OCI-LY7 (cell line): ENCODE data around the gene CLCA1.

Experiments used
- CTCF ChIP-seq: fragments of 200-600 bp; sonication (generic); conservative IDR thresholded peaks from 2 replicates; pipeline ENCODE4 v1.5.1; 2014; ENCODE audit warnings: mild to moderate bottlenecking, antibody characterized with exemption, low read length, moderate library complexity, mixed read lengths
- EZH2phosphoT487 ChIP-seq: fragments of 200-600 bp; sonication (generic); IDR thresholded peaks from 2 replicates; pipeline ENCODE4 v1.6.1; 2018; ENCODE audit warnings: low read depth, borderline replicate concordance, mild to moderate bottlenecking, mixed run types, antibody characterized with exemption, low read length, moderate library complexity, mixed read lengths

- no peak for TF ChIP-seq CTCF
- TF ChIP-seq EZH2phosphoT487: no peak
Measured at GRCh38 chr1:86520789-86521521, 52.2 kb downstream of the CLCA1 start.
